ENCODE measurements around the gene KIF26A.

Gene KIF26A

DNA sequence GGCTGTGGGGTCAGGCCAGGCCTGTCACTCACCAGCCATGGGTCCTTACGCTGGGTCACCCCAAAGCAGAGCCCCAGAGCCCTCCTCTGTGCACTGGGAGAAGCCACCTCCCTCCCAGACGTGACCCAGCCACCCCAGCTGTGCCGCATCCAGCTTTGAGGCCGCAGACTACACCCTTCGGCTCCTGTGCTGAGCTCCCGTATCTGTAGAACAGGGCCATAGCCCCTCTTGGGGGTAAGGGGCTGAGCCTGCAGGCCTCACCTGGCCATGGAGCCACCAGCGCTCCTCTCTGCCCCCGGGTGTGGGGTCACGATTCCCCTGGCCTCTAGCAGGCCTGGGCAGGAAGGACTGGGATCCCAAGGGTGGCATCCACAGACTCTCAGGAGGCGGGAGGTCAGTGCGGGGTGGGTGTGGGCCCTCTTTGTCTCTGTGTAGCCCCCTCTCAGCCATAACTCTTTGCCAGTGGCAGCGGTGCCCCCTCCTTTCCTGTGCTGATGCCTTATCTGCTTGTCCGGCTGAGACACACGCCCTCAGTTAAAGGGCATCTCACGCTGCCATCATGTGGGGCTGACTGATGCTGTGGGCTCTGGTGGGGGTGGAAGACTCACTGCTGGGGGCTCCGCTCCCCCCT lies 36.6 kb upstream of the KIF26A start:
- DNase-seq (ENCODE audit: low spot score) = no peak

DNA sequence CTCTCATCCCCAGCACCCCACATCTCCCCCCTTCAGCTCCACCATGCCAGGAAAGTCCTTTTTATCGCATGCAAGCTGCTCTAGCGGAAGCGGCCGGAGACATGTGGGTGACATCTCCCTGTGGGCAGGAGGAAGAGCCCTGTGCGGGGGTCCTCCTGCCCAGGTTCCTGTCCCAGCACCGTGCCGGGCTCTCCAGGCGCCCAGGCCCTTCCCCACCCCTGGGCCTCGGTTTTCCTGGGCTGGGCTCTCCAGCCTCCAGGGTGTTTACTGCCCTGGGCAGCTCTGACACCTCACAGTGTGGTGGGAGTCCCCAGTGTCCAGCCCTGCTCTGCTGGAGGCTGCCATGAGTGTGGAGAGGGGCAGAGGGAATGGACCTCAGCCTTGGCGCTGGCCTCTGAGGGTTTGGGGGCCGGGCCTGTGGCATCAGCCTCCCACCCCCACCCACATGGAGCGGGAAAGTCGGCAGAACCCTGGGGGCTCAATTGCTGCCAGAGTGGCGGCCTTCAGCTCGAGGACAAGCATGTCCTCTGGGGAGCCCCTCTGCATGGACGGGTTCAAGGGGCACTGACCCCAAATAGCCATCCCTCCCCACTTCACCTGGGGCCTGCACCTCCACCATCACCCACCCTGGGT lies 36.0 kb upstream of the KIF26A start:
- no peak for DNase-seq (ENCODE audit: low spot score)

DNA sequence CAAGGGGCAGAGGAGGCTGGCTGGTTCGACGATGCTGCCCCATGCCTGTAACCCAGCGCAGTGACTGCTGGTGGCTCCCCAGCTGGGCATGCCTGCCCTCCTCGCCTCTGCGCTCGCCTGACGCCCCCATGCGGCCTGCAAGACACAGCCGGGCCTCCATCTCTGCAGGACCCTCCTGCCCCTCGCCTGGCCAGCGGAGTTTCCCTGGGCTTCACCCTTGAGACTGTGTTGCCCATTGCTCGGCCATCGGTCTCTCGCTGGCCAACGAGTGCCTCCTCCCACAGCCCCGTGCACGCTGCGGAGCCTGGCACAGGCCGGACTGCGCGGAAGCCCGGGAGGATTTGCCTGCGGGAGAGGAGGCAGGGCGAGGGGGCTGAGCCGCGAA lies 35.3 kb upstream of the KIF26A start:
- no peak for DNase-seq (ENCODE audit: low spot score)

DNA sequence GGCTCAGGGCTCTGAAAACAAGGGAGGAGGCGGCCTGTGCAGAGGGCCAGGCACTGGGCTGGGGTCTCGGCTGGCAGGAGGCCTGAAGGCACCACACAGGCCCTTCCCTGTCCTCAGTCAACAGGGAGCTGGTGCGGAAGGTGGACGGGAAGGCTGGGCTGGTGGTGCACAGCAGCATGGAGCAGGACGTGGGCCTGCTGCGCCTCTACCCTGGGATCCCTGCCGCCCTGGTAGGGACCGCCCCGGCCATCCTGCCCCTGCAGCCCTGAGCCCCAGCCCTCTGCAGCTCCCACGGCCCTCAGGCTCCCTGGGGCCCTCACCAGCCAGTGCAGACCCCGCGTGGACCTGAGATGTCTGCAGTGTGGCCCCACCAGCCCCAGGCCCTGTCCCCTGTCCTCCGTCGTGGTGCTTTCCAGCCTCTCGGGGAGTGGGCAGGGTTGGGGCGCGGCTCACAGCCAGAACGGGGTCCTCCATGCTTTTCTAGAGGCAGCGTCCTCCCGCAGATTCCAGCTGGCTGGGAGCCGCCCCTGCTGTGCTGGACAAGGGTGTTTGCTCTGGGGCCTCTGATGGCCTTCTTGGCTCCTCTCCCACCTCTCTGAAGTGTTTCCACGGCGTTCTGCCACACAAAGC lies 34.8 kb upstream of the KIF26A start:
- no peak for DNase-seq (ENCODE audit: low spot score)

DNA sequence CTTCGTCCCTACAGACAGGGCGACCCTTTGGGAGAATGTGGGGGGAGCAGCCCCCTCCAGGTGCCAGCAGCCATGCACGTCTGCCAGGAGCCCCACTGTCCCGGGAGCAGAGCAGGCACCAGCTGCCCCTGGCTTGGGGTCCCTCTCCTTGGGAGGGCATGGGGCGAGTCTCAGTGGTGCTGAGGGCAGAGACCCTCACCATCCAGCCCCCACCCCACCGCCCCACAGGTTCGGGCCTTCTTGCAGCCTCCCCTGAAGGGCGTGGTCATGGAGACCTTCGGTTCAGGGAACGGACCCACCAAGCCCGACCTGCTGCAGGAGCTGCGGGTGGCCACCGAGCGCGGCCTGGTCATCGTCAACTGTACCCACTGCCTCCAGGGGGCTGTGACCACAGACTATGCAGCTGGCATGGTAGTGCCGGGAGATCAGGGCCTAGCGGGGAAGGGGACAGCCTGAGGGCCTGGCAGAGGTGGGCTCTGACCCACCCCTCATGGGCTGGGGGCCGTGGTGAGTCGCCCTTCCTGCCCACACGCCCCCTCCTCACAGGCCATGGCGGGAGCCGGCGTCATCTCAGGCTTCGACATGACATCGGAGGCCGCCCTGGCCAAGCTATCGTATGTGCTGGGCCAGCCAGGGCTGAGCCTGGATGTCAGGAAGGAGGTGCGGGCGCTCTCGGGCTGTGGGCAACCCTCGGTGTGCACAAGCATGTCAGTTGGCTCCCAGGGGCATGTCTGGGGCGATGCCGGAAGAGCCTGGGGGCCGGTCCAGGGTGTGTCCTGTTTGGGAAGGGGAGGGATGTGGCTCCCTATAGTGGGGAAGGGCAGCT lies 34.1 kb upstream of the KIF26A start:
- DNase-seq (ENCODE audit: low spot score) = no peak

DNA sequence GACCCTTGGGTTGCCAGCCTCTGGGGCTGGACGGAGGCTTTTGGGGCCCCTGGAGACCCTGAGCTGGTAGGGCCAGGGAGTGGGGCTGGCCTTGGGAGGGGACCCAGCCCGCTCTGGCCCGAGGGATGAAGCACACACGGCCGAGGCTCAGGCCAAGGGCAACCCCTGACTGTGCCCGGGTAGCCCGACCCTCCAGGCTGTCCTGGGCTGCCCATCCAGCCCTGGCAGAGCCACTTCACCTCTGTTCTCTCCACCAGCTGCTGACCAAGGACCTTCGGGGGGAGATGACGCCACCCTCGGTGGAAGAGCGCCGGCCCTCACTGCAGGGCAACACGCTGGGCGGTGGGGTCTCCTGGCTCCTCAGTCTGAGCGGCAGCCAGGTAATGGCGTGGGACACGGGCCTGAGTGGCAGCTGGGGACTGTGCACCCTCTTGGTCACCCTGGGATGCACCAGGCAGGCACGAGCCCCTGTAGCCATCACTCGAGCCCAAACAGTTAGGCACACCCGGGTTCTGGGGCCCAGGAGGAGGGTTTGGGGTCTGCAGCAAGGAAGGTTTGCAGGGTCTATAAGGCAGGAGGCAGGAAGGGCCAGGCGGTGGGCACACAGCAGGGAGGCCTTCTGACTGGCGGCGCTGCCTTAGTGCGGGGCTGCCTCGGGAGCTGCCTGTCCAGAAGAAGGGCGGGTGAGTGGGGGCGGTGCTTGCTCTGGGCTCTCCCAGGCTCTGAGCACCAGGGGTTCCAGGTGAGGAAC lies 33.1 kb upstream of the KIF26A start:
- no peak for DNase-seq (ENCODE audit: low spot score)

DNA sequence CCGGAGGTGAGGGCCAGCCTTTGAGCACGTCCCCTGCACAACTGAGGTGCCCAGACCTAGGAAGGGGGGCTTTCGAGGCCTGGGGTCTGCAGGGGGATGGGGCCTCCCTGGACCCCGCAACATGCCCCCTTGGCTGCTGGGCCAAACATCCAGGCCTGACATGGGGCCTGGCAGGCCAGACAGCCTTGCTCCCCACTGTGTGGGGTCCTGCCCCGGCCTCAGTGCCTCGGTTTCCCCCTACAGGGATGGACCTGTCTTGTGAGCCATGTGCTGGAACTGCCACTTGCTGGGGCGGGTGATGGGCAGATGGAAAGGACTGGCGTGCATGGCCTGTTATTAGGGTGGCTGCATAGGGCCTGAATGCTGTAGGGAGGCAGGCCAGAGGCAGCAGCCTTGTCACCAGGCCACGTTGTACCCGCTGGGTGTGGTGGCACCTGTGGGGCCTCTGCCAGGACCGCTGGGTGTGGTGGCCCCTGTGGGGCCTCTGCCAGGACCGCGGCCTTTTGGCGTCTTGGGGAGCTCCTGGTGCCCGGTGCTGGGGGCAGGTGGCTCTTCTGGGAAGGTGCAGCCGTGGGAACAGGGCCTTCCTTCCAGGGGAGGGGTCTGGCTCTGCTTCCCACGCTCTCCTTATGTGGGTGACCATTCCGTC lies 32.4 kb upstream of the KIF26A start:
- DNase-seq (ENCODE audit: low spot score) = no peak

DNA sequence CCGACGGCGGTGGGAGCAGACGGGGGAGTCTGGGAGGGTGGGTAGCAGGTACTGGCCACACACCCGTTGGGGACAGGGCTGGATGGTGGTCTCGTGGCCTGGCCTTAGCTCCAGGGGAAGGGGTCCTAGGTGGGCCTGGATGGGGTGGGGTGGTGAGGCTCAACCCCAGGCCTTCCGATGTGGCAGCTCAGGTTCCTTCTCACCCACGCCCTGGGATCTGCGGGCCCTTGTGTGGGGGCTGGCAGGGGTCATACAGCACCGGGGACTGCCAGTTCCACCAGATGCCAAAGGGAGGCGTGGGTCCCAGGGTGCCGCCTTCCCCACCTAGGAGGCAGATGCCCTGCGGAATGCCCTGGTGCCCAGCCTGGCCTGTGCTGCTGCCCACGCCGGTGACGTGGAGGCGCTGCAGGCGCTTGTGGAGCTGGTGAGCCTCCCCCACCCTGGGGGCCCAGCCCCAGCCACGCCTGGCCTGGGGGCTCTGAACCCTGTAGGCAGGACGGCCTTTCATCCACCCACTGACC lies 31.9 kb upstream of the KIF26A start:
- DNase-seq (ENCODE audit: low spot score) = no peak

DNA sequence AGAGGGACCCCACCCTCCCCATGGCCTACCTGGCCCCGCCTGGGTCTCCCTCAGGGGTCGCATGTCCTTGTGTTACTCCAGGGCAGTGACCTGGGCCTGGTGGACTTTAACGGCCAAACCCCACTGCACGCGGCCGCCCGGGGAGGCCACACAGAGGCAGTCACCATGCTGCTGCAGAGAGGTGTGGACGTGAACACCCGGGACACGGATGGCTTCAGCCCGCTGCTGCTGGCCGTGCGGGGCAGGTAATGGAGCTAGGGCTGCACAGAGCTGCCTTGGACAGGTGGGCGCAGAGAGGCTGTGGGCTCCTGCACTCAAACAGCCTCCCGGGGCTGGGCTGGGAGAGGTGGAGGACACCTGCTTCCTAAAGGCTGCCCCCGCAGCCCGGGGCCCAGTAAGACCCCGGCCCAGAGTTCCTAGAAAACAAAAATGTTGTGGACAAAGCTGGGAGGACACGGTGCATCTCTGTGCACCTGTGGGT lies 31.2 kb upstream of the KIF26A start:
- DNase-seq (ENCODE audit: low spot score) = no peak

DNA sequence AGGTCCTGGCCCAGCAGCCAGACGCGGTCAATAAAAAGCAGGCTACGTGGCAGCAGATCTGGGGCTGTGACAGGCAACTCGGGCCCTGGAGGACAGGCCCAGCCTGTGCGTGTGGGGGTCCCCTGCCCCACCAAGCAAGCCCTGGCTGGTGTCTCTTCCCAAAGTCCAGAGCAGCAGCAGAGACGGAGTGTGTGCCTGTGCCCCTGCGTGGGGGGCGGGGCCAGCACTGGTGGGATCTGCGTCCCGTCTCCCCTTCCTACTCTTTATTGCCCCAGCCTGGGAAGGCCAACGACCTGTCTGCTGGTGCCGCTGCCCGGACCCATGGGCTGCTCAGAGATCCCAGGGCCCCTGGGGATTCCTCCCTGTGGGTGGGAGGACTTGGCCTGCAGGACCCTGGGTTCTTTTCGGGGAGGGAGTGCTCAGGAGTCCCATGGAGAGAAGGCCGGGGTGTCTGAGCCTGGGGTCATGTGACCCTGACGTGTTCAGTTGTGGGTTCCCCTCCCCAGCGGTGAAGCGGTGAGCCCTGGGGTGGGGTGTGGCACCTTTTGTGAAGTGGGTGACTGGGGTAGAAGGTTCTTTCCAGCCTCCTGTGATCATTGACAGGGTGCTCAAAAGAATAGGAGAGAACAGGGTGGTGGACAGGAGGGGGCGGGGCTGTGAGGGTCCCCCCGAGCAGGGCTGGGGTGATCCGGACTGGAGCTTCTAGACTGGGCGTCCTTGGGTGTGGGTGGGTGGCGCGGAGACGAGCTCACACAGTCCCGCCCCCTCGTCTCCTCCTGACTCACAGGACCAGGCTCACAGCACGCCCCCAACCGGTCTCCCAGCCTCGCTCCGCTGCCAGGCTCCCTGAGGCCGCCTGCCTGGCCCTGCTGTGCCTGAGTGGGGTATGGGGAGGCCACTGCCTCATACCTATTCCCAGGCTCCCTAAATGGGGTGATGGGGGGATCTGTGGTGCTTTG lies 30.5 kb upstream of the KIF26A start:
- DNase-seq (ENCODE audit: low spot score) = no peak

DNA sequence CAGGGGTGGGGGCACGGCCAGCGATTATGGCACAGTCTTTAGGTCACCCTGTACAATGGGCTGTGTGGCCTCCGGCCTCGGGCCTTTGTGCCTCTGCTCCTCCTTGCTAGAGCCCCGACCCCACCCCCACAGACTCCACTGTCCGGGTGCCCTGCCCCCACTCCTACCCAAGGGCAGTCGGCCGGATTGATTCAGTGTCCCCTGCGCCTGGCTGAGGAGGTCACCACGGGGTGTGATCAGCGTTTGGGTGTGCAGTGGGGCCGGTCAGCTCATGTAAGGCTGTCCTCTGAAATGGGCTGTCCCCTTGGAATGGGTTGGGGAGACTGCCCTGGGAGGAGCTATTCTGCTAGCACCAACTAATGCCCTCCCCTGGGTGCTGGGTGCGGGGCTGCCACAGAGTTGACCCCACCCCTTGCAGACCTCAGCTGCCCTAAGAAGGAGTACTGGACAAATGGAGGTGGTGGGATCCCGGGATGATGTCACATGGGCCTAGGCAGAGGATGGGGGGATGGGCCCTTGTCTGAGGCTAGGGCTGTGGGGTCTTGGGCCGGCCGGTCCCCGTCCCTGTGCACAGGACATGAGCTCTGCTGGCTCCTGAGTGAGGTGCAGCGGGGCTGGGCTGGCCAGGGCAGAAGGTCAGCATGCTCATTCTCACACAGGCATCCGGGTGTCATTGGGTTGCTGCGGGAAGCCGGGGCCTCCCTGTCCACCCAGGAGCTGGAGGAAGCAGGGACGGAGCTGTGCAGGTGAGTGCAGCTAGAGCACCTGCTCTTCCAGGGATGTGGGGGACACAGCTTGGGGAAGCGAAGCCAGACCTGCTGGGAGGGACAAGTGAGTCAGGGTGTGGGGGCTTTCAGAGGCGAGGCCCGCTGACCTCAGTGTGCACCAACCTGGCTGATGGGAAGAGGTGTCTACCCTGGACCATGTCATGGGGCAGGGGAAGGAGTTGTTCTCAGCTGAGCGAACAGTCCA lies 29.5 kb upstream of the KIF26A start:
- no peak for DNase-seq (ENCODE audit: low spot score)

DNA sequence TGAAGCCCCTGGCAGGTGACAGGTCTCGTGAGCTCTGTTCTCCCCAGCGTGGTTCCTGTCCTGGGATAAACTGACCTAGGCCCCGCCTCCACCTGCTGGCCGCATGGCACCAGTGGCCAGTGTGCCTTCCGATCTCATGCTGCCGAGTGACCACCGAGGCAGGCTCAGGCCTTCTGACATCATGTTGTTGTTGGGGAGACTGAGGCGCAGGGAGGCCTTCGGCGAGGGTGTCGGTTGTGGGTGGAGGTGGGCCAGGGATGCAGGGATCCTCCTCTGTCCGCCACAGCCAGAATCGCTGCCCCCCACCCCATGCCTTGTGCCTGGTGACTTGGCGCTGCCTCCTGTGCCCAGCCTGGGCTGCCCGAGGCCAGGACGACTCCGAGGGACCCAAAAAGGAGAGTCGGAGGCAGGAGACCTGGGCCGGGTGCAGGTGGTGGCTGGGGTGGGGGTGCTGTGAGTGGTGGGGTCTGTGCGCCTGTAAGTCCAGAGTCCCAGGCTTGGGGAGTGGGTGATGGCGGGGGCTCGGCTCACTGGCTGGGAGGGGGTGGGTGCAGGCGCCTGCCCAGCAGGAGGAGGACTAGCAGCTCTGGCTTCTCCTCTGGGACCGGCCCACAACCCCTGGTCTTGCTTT lies 28.5 kb upstream of the KIF26A start:
- DNase-seq (ENCODE audit: low spot score) = no peak

DNA sequence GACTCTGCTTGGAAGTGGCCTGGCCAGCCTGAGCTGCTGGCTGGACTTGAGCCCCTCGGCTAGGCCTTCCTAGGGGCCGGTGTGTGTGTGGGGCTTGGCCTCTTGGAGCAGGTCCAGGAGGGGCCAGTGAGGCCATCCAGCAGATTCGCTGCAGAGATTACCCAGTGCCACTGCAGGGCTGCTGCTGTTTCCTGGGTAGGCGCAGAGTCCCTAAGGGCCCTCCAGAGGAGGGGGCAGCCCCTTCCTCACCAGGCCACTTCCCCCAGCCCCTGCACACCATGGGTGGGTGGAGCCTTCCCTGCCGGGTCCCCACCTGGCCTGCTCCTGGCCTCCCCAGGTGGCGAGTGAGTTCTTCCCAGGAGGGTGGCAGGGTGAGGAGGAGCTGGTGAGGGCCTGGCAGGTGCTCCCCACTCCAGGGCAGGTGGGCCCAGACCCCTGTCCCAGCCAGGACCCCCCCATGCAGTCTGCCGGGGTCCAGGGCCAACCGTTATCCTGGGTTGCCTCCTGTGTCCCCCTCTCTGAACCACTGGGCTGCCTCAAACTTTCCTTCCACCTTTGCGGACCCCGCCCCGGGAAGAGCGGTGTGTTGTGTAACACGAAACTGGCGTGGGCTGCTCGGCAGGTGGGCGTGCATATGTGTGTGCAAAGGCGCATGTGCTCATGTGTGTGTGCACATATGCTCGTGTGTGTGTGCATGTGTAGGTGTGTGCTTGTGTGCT lies 27.7 kb upstream of the KIF26A start:
- no peak for DNase-seq (ENCODE audit: low spot score)

DNA sequence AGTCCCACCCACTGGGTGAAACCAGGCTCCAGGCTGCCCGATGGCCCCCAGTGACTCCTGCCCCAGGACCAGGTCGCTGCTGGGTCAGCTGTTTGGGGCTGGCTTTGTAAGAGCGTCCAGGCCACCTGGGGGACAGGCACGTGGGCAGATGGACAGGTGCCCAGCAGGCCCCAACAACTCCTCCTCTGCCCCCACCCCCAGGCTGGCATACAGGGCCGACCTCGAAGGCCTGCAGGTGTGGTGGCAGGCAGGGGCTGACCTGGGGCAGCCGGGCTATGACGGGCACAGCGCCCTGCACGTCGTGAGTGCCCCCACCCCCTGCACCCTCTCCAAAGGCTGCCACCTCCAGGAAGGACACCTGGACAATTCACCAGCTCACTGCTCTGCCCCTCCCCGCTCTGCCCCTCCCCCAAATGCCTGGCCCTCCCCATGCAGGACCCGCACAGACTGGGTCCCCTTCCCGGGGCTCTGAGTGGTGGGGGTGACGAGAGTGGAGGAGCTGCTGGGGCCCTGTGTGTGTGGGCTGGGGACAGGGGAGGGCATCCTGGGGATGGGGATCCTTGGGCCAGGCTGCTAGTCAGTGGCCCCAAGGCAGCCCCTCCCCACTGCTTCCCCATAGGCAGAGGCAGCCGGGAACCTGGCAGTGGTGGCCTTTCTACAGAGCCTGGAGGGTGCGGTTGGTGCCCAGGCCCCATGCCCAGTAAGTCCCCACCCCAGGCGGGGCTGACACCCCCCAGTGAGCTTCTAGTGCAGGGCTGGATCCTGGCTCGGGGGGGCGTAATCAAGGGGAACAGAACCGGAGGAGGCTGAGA lies 26.9 kb upstream of the KIF26A start:
- no peak for DNase-seq (ENCODE audit: low spot score)

DNA sequence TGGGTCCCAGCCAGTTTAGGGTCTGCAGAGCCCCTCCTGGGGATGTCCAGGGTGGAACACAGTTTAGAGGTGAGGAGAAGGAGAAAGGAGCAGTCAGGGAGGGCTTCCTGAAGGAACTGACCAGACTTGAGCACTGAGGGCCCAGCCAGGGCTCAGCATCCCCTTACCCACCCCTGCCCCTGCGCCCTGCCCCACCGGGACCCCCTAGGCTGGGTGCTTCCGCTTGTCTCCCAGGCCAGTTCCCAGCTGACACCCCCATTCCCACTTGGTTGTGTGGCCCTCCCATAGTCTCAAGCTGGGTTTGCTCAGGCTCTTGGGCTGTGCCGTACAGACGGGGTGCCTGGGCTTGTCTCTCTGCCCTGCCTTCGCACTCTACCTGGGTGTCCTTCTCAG lies 26.3 kb upstream of the KIF26A start:
- DNase-seq (ENCODE audit: low spot score) = no peak

DNA sequence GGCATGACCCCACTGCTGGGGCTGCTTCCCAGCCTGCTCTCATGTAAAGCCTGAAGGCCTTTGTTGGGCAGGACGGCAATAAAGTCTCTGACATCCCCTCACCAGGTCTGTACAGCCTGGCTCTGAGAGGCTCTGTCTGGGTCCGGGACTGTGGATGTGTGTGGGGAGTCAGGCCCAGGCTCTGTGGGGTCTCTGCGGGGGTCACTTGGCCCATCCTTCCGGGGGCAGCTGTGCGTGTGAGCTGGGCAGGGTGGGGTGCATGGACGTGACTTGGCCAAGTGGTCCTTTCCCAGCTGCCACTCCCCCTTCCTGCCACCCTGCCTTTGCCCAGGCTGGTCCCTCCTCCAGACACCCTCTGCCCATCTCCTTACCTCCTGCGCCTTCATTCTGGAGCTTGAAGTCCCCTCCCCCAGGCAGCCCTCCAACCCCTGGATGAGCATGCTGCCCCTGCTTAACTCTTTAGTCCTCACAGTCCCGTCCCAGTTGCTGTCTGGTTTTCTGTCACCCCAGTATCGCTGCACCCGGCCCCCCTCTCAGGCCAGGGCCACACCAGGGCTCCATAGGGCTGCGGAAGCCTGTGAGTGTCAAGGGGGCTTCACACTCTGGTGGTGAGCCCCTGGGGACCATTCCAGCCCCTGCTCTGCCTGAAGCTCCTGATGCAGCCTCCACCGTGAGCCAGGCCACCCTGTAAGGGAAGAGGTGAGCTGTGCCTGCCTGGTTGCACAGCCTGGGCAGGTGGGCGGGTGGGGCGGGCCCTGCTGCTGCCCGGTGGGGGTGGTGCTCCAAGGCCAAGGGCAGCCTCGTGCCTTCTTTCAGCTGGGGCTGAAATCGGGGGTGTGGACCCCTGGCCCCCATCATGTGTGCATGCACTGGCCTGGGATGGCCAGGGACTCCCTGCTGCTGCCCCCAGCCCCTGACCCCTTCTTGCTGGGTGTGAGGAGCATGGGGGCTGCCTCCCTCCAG lies 25.5 kb upstream of the KIF26A start:
- no peak for DNase-seq (ENCODE audit: low spot score)
